ENCODE data around the gene MYB. TPM values are rescaled to one million over a fixed set of nuclear protein-coding genes. Genes with fewer than 3 reads are reported as not detected.
A peak's percentile ranks its signal among the peaks of the same experiment; 100 is the strongest.

Gene MYB
- total and polyA plus RNA-seq, 2 experiments from 2014 or later = 0.17 to 0.36 TPM

DNA sequence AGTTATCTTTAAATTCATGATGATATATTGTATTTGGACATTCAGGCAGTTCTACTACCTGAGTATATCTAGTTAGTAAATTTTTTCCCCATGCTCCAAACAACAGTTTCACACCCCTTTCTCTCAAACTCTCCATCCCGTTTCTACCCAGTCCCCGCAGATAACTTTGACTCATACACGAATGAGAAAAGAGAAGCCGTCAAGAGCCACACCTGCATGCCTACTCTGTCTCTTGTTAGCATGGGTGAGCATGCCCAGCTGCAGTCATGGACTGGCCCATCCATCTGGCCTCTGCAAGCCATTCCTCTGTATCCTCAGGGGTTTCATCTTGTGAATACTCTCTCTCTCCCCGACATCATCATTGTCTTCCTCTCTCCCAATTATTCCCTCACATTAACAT is 41.5 kb downstream of the MYB start:
- no peak overlapping the region for H3K27ac ChIP-seq
- 93% methylated on average over 5 of the region's 5 CpGs for WGBS (ENCODE audit: low lambda C conversion rate, missing lambda C conversion rate)

GRCh38 chr6:135224037-135224647 is 43.0 kb downstream of the MYB start:
- Histone ChIP-seq H3K4me3 (no peak overlapping the region), H3K4me2 (peak overlapping the region; percentile 60), H3K9me3 (ENCODE audit: low read depth) (no peaks in the 10 kb centered on the region), H4K20me1 (ENCODE audit: insufficient read depth, poor library complexity, severe bottlenecking) (no peaks in the 10 kb centered on the region), H3K79me2 (no peaks in the 10 kb centered on the region), H2AFZ (peak overlapping the region; percentile 44), H3K4me1 (ENCODE audit: insufficient read depth) (no peaks in the 10 kb centered on the region), H3K36me3 (replicated peaks; ENCODE audit: insufficient read depth, low read depth) (no peaks in the 10 kb centered on the region), H3K27me3 (no peaks in the 10 kb centered on the region), H3K9me2 (replicated peaks; ENCODE audit: insufficient read depth) (no peaks in the 10 kb centered on the region), H3K27ac (peak overlapping the region; percentile 16)
- WGBS (ENCODE audit: low lambda C conversion rate, missing lambda C conversion rate) = 55% methylated on average over 6 of the region's 6 CpGs
- no peak for DNase-seq (ENCODE audit: low spot score)
- TF ChIP-seq EZH2phosphoT487 (IDR thresholded peaks at IDR 0.05; ENCODE audit: low read depth, severe bottlenecking, unreplicated experiment) = no peak
- TF ChIP-seq, protein P1, sequence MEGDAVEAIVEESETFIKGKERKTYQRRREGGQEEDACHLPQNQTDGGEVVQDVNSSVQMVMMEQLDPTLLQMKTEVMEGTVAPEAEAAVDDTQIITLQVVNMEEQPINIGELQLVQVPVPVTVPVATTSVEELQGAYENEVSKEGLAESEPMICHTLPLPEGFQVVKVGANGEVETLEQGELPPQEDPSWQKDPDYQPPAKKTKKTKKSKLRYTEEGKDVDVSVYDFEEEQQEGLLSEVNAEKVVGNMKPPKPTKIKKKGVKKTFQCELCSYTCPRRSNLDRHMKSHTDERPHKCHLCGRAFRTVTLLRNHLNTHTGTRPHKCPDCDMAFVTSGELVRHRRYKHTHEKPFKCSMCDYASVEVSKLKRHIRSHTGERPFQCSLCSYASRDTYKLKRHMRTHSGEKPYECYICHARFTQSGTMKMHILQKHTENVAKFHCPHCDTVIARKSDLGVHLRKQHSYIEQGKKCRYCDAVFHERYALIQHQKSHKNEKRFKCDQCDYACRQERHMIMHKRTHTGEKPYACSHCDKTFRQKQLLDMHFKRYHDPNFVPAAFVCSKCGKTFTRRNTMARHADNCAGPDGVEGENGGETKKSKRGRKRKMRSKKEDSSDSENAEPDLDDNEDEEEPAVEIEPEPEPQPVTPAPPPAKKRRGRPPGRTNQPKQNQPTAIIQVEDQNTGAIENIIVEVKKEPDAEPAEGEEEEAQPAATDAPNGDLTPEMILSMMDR (IDR thresholded peaks at IDR 0.05; ENCODE audit: poor library complexity) = no peak

More for the DNA sequence above, 41.5 kb downstream of the MYB start:
- H3K9me2 ChIP-seq (replicated peaks; ENCODE audit: insufficient read depth) = no peaks in the 10 kb centered on the region
- H3K36me3 ChIP-seq (replicated peaks; ENCODE audit: insufficient read depth, low read depth) = no peaks in the 10 kb centered on the region
- no peaks in the 10 kb centered on the region for H3K79me2 ChIP-seq
- H3K4me3 ChIP-seq = no peak overlapping the region
- H3K27me3 ChIP-seq = no peaks in the 10 kb centered on the region
- no peaks in the 10 kb centered on the region for H4K20me1 ChIP-seq (ENCODE audit: insufficient read depth, poor library complexity, severe bottlenecking)
- DNase-seq (ENCODE audit: low spot score) = no peak
- no peaks in the 10 kb centered on the region for H3K9me3 ChIP-seq (ENCODE audit: low read depth)
- no peak for TF ChIP-seq EZH2 (IDR thresholded peaks at IDR 0.05; ENCODE audit: borderline replicate concordance)
- TF ChIP-seq, protein P1 (IDR thresholded peaks at IDR 0.05; ENCODE audit: poor library complexity) = no peak
- TF ChIP-seq EZH2phosphoT487 (IDR thresholded peaks at IDR 0.05; ENCODE audit: low read depth, severe bottlenecking, unreplicated experiment) = no peak
- H2AFZ ChIP-seq = no peak overlapping the region
- H3K4me1 ChIP-seq (ENCODE audit: insufficient read depth) = no peaks in the 10 kb centered on the region
- H3K4me2 ChIP-seq = no peak overlapping the region

DNA sequence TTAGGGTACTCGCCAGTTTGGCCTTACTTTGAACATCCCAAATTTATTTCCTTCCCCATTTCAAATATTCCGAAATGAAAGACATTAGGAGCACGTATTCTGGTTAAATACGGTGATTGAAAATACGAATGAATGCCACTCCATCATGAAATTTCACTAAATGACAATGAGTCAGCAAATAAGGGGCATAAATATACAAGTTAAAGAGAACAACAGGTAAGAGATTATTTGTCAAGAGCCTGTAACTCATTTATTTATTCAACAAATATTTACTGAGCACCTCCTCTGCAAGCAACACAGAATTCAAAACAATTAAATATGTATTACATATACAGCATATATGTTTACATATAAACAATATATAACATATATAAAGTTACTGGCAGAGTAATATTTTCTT is 44.8 kb downstream of the MYB start:
- Histone ChIP-seq H3K79me2 (no peaks in the 10 kb centered on the region), H3K9me2 (replicated peaks; ENCODE audit: insufficient read depth) (no peaks in the 10 kb centered on the region), H4K20me1 (ENCODE audit: insufficient read depth, poor library complexity, severe bottlenecking) (no peaks in the 10 kb centered on the region), H3K36me3 (replicated peaks; ENCODE audit: insufficient read depth, low read depth) (no peaks in the 10 kb centered on the region), H3K27me3 (no peaks in the 10 kb centered on the region), H3K4me3 (no peak overlapping the region), H3K9me3 (ENCODE audit: low read depth) (no peaks in the 10 kb centered on the region), H3K4me2 (no peak overlapping the region), H3K4me1 (ENCODE audit: insufficient read depth) (no peaks in the 10 kb centered on the region), H3K27ac (no peak overlapping the region), H2AFZ (no peak overlapping the region)
- no peak for DNase-seq (ENCODE audit: low spot score)
- TF ChIP-seq EZH2phosphoT487 (IDR thresholded peaks at IDR 0.05; ENCODE audit: low read depth, severe bottlenecking, unreplicated experiment) = no peak
- TF ChIP-seq, protein P1 (IDR thresholded peaks at IDR 0.05; ENCODE audit: poor library complexity) = no peak
- no peak for TF ChIP-seq EZH2 (IDR thresholded peaks at IDR 0.05; ENCODE audit: borderline replicate concordance)
- 95% methylated on average over 5 of the region's 5 CpGs for WGBS (ENCODE audit: low lambda C conversion rate, missing lambda C conversion rate)

All from hepatocyte (in vitro differentiated cells).